Mononuclear cell (primary cell): Measurements from ENCODE around the gene COMMD1. TPM values are rescaled to one million over a fixed set of nuclear protein-coding genes. Genes with fewer than 3 reads are reported as not detected.
"Not testable (repeated sequence)": the region's sequence is repeated elsewhere in the genome, so short reads cannot be mapped to it uniquely, and the experiment has no call there.

ENCODE experiments used
- H3K27me3 ChIP-seq: 2 replicates; pipeline ENCODE4 v1.6.0; 2011; ENCODE audit warnings: low read length, control low read depth; ENCODE audit not compliant: insufficient read depth
- H3K4me1 ChIP-seq: 2 replicates; pipeline ENCODE4 v1.5.1; 2011; ENCODE audit warnings: mild to moderate bottlenecking, low read length, control low read depth; ENCODE audit not compliant: insufficient read depth
- H3K4me3 ChIP-seq: 2 replicates; pipeline ENCODE4 v1.5.1; 2011; ENCODE audit warnings: mild to moderate bottlenecking, low read length, moderate library complexity
- H3K9me3 ChIP-seq: 2 replicates; pipeline ENCODE4 v1.5.1; 2011; ENCODE audit warnings: low read depth, mild to moderate bottlenecking, control low read depth, low read length
- total RNA-seq: library from RNA; depleted of rRNA; stranded (reverse); fragments of >200 nt; gene quantifications from one replicate; pipeline ENCODE4 v1.2.3, GENCODE V29; 2012

Gene COMMD1
- total RNA-seq, 1 donor, result 24.1 TPM

GRCh38 chr2:61906186-61906470 lies 654 bp downstream of the COMMD1 start:
- Histone ChIP-seq H3K4me3 (peak overlapping the region; percentile 83), H3K4me1 (peaks cover 7% of the 10 kb centered on the region), H3K9me3 (no peaks in the 10 kb centered on the region), H3K27me3 (no peaks in the 10 kb centered on the region)

GRCh38 chr2:61909116-61909515 lies 3.6 kb downstream of the COMMD1 start:
- no peaks in the 10 kb centered on the region for H3K27me3 ChIP-seq
- peaks cover 7% of the 10 kb centered on the region for H3K4me1 ChIP-seq
- no peaks in the 10 kb centered on the region for H3K9me3 ChIP-seq
- no peak overlapping the region for H3K4me3 ChIP-seq

- Histone ChIP-seq H3K9me3 (no peaks in the 10 kb centered on the region), H3K4me1 (peaks cover 3% of the 10 kb centered on the region), H3K27me3 (no peaks in the 10 kb centered on the region)
Observed at GRCh38 chr2:61910603-61911002, 5.1 kb downstream of the COMMD1 start.

GRCh38 chr2:61911510-61911909 lies 6.0 kb downstream of the COMMD1 start:
- Histone ChIP-seq H3K9me3 (no peaks in the 10 kb centered on the region), H3K4me1 (no peaks in the 10 kb centered on the region), H3K4me3 (no peak overlapping the region), H3K27me3 (no peaks in the 10 kb centered on the region)

More at GRCh38 chr2:61910603-61911002, 5.1 kb downstream of the COMMD1 start:
- no peak overlapping the region for H3K4me3 ChIP-seq

- not testable (repeated sequence) for H3K4me1 ChIP-seq, H3K9me3 ChIP-seq, H3K4me3 ChIP-seq, H3K27me3 ChIP-seq
Observed at GRCh38 chr2:61914794-61915193, 9.3 kb downstream of the COMMD1 start.

GRCh38 chr2:61920548-61920947 lies 15.1 kb downstream of the COMMD1 start:
- Histone ChIP-seq H3K9me3 (no peaks in the 10 kb centered on the region), H3K27me3 (no peaks in the 10 kb centered on the region), H3K4me1 (no peaks in the 10 kb centered on the region), H3K4me3 (no peak overlapping the region)

- no peaks in the 10 kb centered on the region for H3K27me3 ChIP-seq
- H3K9me3 ChIP-seq, result no peaks in the 10 kb centered on the region
- no peaks in the 10 kb centered on the region for H3K4me1 ChIP-seq
- H3K4me3 ChIP-seq, result no peak overlapping the region
Observed at GRCh38 chr2:61922714-61923113, 17.2 kb downstream of the COMMD1 start.

- H3K4me3 ChIP-seq, result no peak overlapping the region
- H3K4me1 ChIP-seq, result no peaks in the 10 kb centered on the region
- H3K27me3 ChIP-seq, result no peaks in the 10 kb centered on the region
- no peaks in the 10 kb centered on the region for H3K9me3 ChIP-seq
Observed at GRCh38 chr2:61924895-61925663, 19.6 kb downstream of the COMMD1 start.

- Histone ChIP-seq H3K4me1 (no peaks in the 10 kb centered on the region), H3K9me3 (no peaks in the 10 kb centered on the region), H3K4me3 (no peak overlapping the region), H3K27me3 (no peaks in the 10 kb centered on the region)
Observed at GRCh38 chr2:61926531-61927477, 21.3 kb downstream of the COMMD1 start.

GRCh38 chr2:61928826-61929461 lies 23.5 kb downstream of the COMMD1 start:
- Histone ChIP-seq H3K4me3 (no peak overlapping the region), H3K9me3 (no peaks in the 10 kb centered on the region), H3K27me3 (no peaks in the 10 kb centered on the region), H3K4me1 (no peaks in the 10 kb centered on the region)

GRCh38 chr2:61937098-61937497 lies 31.6 kb downstream of the COMMD1 start:
- no peaks in the 10 kb centered on the region for H3K4me1 ChIP-seq
- no peaks in the 10 kb centered on the region for H3K9me3 ChIP-seq
- no peaks in the 10 kb centered on the region for H3K27me3 ChIP-seq
- H3K4me3 ChIP-seq, result no peak overlapping the region

- no peaks in the 10 kb centered on the region for H3K4me1 ChIP-seq
Observed at GRCh38 chr2:61937886-61938285, 32.4 kb downstream of the COMMD1 start.

GRCh38 chr2:61938511-61938910 lies 33.0 kb downstream of the COMMD1 start:
- H3K27me3 ChIP-seq, result no peaks in the 10 kb centered on the region
- no peak overlapping the region for H3K4me3 ChIP-seq
- no peaks in the 10 kb centered on the region for H3K9me3 ChIP-seq
- no peaks in the 10 kb centered on the region for H3K4me1 ChIP-seq

More at GRCh38 chr2:61937886-61938285, 32.4 kb downstream of the COMMD1 start:
- no peaks in the 10 kb centered on the region for H3K9me3 ChIP-seq
- no peaks in the 10 kb centered on the region for H3K27me3 ChIP-seq
- H3K4me3 ChIP-seq, result no peak overlapping the region

- Histone ChIP-seq H3K4me3 (no peak overlapping the region), H3K9me3 (no peaks in the 10 kb centered on the region), H3K4me1 (no peaks in the 10 kb centered on the region), H3K27me3 (no peaks in the 10 kb centered on the region)
Observed at GRCh38 chr2:61943251-61943650, 37.8 kb downstream of the COMMD1 start.

GRCh38 chr2:61946666-61947065 lies 41.2 kb downstream of the COMMD1 start:
- H3K9me3 ChIP-seq, result no peaks in the 10 kb centered on the region
- no peak overlapping the region for H3K4me3 ChIP-seq
- H3K27me3 ChIP-seq, result no peaks in the 10 kb centered on the region

More at GRCh38 chr2:61946666-61947065, 41.2 kb downstream of the COMMD1 start:
- H3K4me1 ChIP-seq, result no peaks in the 10 kb centered on the region
